ENCODE data around the gene C19orf67. TPM values are rescaled to one million over a fixed set of nuclear protein-coding genes. Genes with fewer than 3 reads are reported as not detected.
A peak's percentile ranks its signal among the peaks of the same experiment; 100 is the strongest.
"Not testable (repeated sequence)": the region's sequence is repeated elsewhere in the genome, so short reads cannot be mapped to it uniquely, and the experiment has no call there.

The C19orf67 gene
- polyA plus RNA-seq, 6 donors from 2014 or later: not detected

GRCh38 chr19:14054099-14054498 is 31.5 kb downstream of the C19orf67 start:
- peaks cover 0 to 4% (median 0%) of the 10 kb centered on the region in 7 donors for H3K9me3 Mint-ChIP-seq
- H3K36me3 Mint-ChIP-seq: peaks cover 4 to 25% of the 10 kb centered on the region in 2 donors
- peaks cover 20 to 25% (median 20%) of the 10 kb centered on the region in 3 donors for H3K4me1 Mint-ChIP-seq
- H3K27me3 Mint-ChIP-seq: peaks cover 13 to 34% (median 16%) of the 10 kb centered on the region in 3 donors
- no peak overlapping the region for H3K4me3 Mint-ChIP-seq
- peak overlapping the region in 1 of 6 donors; percentile 88 for H3K27ac Mint-ChIP-seq
- no peak for ATAC-seq (ENCODE audit: low read depth in 2 of 2)
- DNase-seq: no peak

- Mint-ChIP-seq H3K4me1 (peaks cover 14 to 23% (median 14%) of the 10 kb centered on the region in 3 donors), H3K27me3 (peaks cover 7 to 28% (median 10%) of the 10 kb centered on the region in 3 donors), H3K4me3 (no peak overlapping the region), H3K9me3 (peaks cover 0 to 4% (median 0%) of the 10 kb centered on the region in 7 donors), H3K36me3 (peaks cover 4 to 22% of the 10 kb centered on the region in 2 donors), H3K27ac (no peak overlapping the region)
- no peak for DNase-seq
- ATAC-seq (ENCODE audit: low read depth in 2 of 2): no peak
Observed at GRCh38 chr19:14053500-14053899, 32.1 kb downstream of the C19orf67 start.

- ATAC-seq (ENCODE audit: low read depth in 2 of 2) (no peak), DNase-seq (no peak)
- Mint-ChIP-seq H3K27me3 (peaks cover 4 to 23% (median 6%) of the 10 kb centered on the region in 3 donors), H3K9me3 (peaks cover 0 to 4% (median 0%) of the 10 kb centered on the region in 7 donors), H3K27ac (no peak overlapping the region), H3K4me1 (peaks cover 9 to 20% (median 10%) of the 10 kb centered on the region in 3 donors), H3K36me3 (peaks cover 4 to 17% of the 10 kb centered on the region in 2 donors), H3K4me3 (peak overlapping the region in 1 of 8 donors; percentile 33)
Observed at GRCh38 chr19:14053032-14053431, 32.6 kb downstream of the C19orf67 start.

GRCh38 chr19:14052470-14052869 is 33.1 kb downstream of the C19orf67 start:
- H3K9me3 Mint-ChIP-seq: peaks cover 0 to 4% (median 0%) of the 10 kb centered on the region in 7 donors
- DNase-seq (no peak), ATAC-seq (ENCODE audit: low read depth in 2 of 2) (no peak)
- peaks cover 0 to 18% (median 4%) of the 10 kb centered on the region in 3 donors for H3K27me3 Mint-ChIP-seq
- H3K36me3 Mint-ChIP-seq: peaks cover 4 to 14% of the 10 kb centered on the region in 2 donors
- no peak overlapping the region for H3K4me3 Mint-ChIP-seq
- H3K4me1 Mint-ChIP-seq: peaks cover 4 to 15% (median 4%) of the 10 kb centered on the region in 3 donors
- H3K27ac Mint-ChIP-seq: peak overlapping the region in 1 of 6 donors; percentile 65

GRCh38 chr19:14051980-14052379 is 33.6 kb downstream of the C19orf67 start:
- H3K9me3 Mint-ChIP-seq: peaks cover 0 to 4% (median 0%) of the 10 kb centered on the region in 7 donors
- H3K4me3 Mint-ChIP-seq: no peak overlapping the region
- peaks cover 4 to 14% (median 4%) of the 10 kb centered on the region in 3 donors for H3K4me1 Mint-ChIP-seq
- H3K27me3 Mint-ChIP-seq: peaks cover 0 to 13% (median 4%) of the 10 kb centered on the region in 3 donors
- H3K36me3 Mint-ChIP-seq: peaks cover 4 to 14% of the 10 kb centered on the region in 2 donors
- peak overlapping the region in 1 of 6 donors; percentile 60 for H3K27ac Mint-ChIP-seq
- no peak for DNase-seq
- no peak for ATAC-seq (ENCODE audit: low read depth in 2 of 2)

- peak overlapping the region in 1 of 6 donors; percentile 36 for H3K27ac Mint-ChIP-seq
- peaks cover 4 to 10% (median 4%) of the 10 kb centered on the region in 3 donors for H3K4me1 Mint-ChIP-seq
- H3K9me3 Mint-ChIP-seq; DNase-seq; H3K27me3 Mint-ChIP-seq; ATAC-seq (ENCODE audit: low read depth in 2 of 2); H3K4me3 Mint-ChIP-seq: not testable (repeated sequence)
- H3K36me3 Mint-ChIP-seq: peaks cover 4 to 14% of the 10 kb centered on the region in 2 donors
Observed at GRCh38 chr19:14050961-14051360, 34.6 kb downstream of the C19orf67 start.

GRCh38 chr19:14050512-14050911 is 35.1 kb downstream of the C19orf67 start:
- DNase-seq: no peak
- Mint-ChIP-seq H3K27me3 (peaks cover 0 to 7% (median 3%) of the 10 kb centered on the region in 3 donors), H3K4me3 (no peak overlapping the region), H3K9me3 (peaks cover 0 to 4% (median 0%) of the 10 kb centered on the region in 7 donors), H3K27ac (peak overlapping the region in 1 of 6 donors; percentile 61), H3K4me1 (peaks cover 3 to 10% (median 4%) of the 10 kb centered on the region in 3 donors), H3K36me3 (peaks cover 4 to 14% of the 10 kb centered on the region in 2 donors)
- no peak for ATAC-seq (ENCODE audit: low read depth in 2 of 2)

GRCh38 chr19:14048443-14049153 is 37.0 kb downstream of the C19orf67 start:
- Mint-ChIP-seq H3K27me3 (no peaks in the 10 kb centered on the region), H3K36me3 (peaks cover 4 to 14% of the 10 kb centered on the region in 2 donors), H3K9me3 (peaks cover 0 to 2% (median 0%) of the 10 kb centered on the region in 7 donors), H3K4me3 (peak overlapping the region in 1 of 8 donors; percentile 41), H3K27ac (peak overlapping the region in 3 of 6 donors; percentile 3 to 78 (median 28)), H3K4me1 (peaks cover 0 to 10% (median 4%) of the 10 kb centered on the region in 3 donors)
- ATAC-seq (ENCODE audit: low read depth in 2 of 2): peak; percentile 84 to 89
- DNase-seq: peak; percentile 69

GRCh38 chr19:14047866-14048265 is 37.7 kb downstream of the C19orf67 start:
- not testable (repeated sequence) for ATAC-seq (ENCODE audit: low read depth in 2 of 2); DNase-seq; H3K27me3 Mint-ChIP-seq; H3K27ac Mint-ChIP-seq; H3K4me3 Mint-ChIP-seq; H3K9me3 Mint-ChIP-seq
- Mint-ChIP-seq H3K36me3 (peaks cover 4 to 14% of the 10 kb centered on the region in 2 donors), H3K4me1 (peaks cover 3 to 13% (median 7%) of the 10 kb centered on the region in 3 donors)

GRCh38 chr19:14042659-14043608 is 42.6 kb downstream of the C19orf67 start:
- H3K36me3 Mint-ChIP-seq, H3K27me3 Mint-ChIP-seq, DNase-seq, H3K9me3 Mint-ChIP-seq: not testable (repeated sequence)
- peak overlapping the region in 1 of 8 donors; percentile 25 for H3K4me3 Mint-ChIP-seq
- H3K27ac Mint-ChIP-seq: peak overlapping the region in 5 of 6 donors; percentile 62 to 91 (median 89)
- ATAC-seq (ENCODE audit: low read depth in 2 of 2): peak; percentile 75 to 78
- H3K4me1 Mint-ChIP-seq: peaks cover 7 to 22% (median 18%) of the 10 kb centered on the region in 3 donors

GRCh38 chr19:14039181-14039580 is 46.4 kb downstream of the C19orf67 start:
- no peak for ATAC-seq (ENCODE audit: low read depth in 2 of 2)
- Mint-ChIP-seq H3K27ac (peak overlapping the region in 2 of 6 donors; percentile 11 to 65), H3K27me3 (no peaks in the 10 kb centered on the region), H3K36me3 (no peaks in the 10 kb centered on the region), H3K9me3 (no peaks in the 10 kb centered on the region), H3K4me1 (peaks cover 8 to 26% (median 23%) of the 10 kb centered on the region in 3 donors), H3K4me3 (no peak overlapping the region)
- DNase-seq: no peak

- no peak for ATAC-seq (ENCODE audit: low read depth in 2 of 2)
- no peaks in the 10 kb centered on the region for H3K9me3 Mint-ChIP-seq
- no peak overlapping the region for H3K4me3 Mint-ChIP-seq
- H3K27me3 Mint-ChIP-seq: no peaks in the 10 kb centered on the region
- H3K36me3 Mint-ChIP-seq: no peaks in the 10 kb centered on the region
- H3K4me1 Mint-ChIP-seq: peaks cover 24 to 43% (median 32%) of the 10 kb centered on the region in 3 donors
- no peak for DNase-seq
- H3K27ac Mint-ChIP-seq: no peak overlapping the region
Observed at GRCh38 chr19:14035706-14036105, 49.9 kb downstream of the C19orf67 start.

- H3K9me3 Mint-ChIP-seq; H3K27me3 Mint-ChIP-seq; H3K4me3 Mint-ChIP-seq; H3K36me3 Mint-ChIP-seq; ATAC-seq (ENCODE audit: low read depth in 2 of 2); DNase-seq: not testable (repeated sequence)
- peaks cover 24 to 47% (median 35%) of the 10 kb centered on the region in 3 donors for H3K4me1 Mint-ChIP-seq
- H3K27ac Mint-ChIP-seq: peak overlapping the region in 1 of 6 donors; percentile 62
Observed at GRCh38 chr19:14035159-14035558, 50.4 kb downstream of the C19orf67 start.

Data from naive B cell (primary cell).